Tibial nerve (tissue), 4 donors: ENCODE results near the gene MTHFD1L. TPM values are rescaled to one million over a fixed set of nuclear protein-coding genes. Genes with fewer than 3 reads are reported as not detected.
"Not testable (repeated sequence)": the region's sequence is repeated elsewhere in the genome, so short reads cannot be mapped to it uniquely, and the experiment has no call there.

Experiments used
- DNase-seq, 2 donors: peaks; one replicate each; pipeline ENCODE4 v3.0.0-alpha.2; 2019; ENCODE audit warnings: low spot score in 2 of 2
- H3K27ac ChIP-seq, 4 donors: fragments of 200-600 bp; sonication (generic) in 3 of 4; one replicate each; pipeline ENCODE4 v1.5.1; 2017 to 2019; ENCODE audit warnings: mild to moderate bottlenecking in 1 of 4
- H3K27me3 ChIP-seq, 2 donors: fragments of 200-600 bp; sonication (generic) in 1 of 2; one replicate each; pipeline versions ENCODE4 v1.5.1 to v1.6.0; 2017 to 2019
- H3K36me3 ChIP-seq, 3 donors: fragments of 200-600 bp; sonication (generic); one replicate each; pipeline ENCODE4 v1.5.1; 2018 to 2019
- H3K4me1 ChIP-seq, 4 donors: fragments of 200-600 bp; sonication (generic) in 3 of 4; one replicate each; pipeline ENCODE4 v1.5.1; 2017 to 2019
- H3K4me3 ChIP-seq, 4 donors: fragments of 200-600 bp; sonication (generic) in 3 of 4; one replicate each; pipeline ENCODE4 v1.5.1; 2017 to 2019; ENCODE audit warnings: mild to moderate bottlenecking in 1 of 4, moderate library complexity in 1 of 4
- H3K9me3 ChIP-seq, 4 donors: fragments of 200-600 bp; sonication (generic) in 3 of 4; one replicate each; pipeline ENCODE4 v1.5.1; 2017 to 2019
- EP300 ChIP-seq, 2 donors: sonication (generic); formaldehyde crosslinking; IDR thresholded peaks; one replicate each; pipeline ENCODE4 v1.6.1; 2017; ENCODE audit warnings: antibody characterized with exemption in 2 of 2, mild to moderate bottlenecking in 1 of 2
- POLR2A ChIP-seq, 2 donors: fragments of 450-650 bp; IDR thresholded peaks; one replicate each; pipeline ENCODE4 v1.6.1; 2017; ENCODE audit warnings: antibody characterized with exemption in 2 of 2, mild to moderate bottlenecking in 2 of 2, moderate library complexity in 2 of 2
- WGBS, 2 donors: methylation state at CpG; one replicate each; pipeline ENCODE4 v1.1.5; 2018; 5-methylcytosine and 5-hydroxymethylcytosine counted together
- total RNA-seq, 4 donors: library from RNA; depleted of rRNA; stranded (reverse); fragments of >200 nt; gene quantifications; one replicate each; pipeline ENCODE4 v1.1.0, GENCODE V29; 2016
- TF ChIP-seq, protein P1 (sequence below), 5 experiments: fragments of 200-600 bp in 3 of 5; fragments of 450-650 bp in 2 of 5; sonication (generic) in 3 of 5; IDR thresholded peaks; one replicate each; pipeline ENCODE4 v1.5.1; 2016 to 2019; ENCODE audit warnings: antibody characterized with exemption in 5 of 5, mild to moderate bottlenecking in 3 of 5, moderate library complexity in 2 of 5

MTHFD1L gene
- total RNA-seq, 4 donors from 2014 or later: 8.4 to 35.1 (median 13.1) TPM

GRCh38 chr6:151110576-151110905 is 245.0 kb downstream of the MTHFD1L start:
- TF ChIP-seq, protein P1, sequence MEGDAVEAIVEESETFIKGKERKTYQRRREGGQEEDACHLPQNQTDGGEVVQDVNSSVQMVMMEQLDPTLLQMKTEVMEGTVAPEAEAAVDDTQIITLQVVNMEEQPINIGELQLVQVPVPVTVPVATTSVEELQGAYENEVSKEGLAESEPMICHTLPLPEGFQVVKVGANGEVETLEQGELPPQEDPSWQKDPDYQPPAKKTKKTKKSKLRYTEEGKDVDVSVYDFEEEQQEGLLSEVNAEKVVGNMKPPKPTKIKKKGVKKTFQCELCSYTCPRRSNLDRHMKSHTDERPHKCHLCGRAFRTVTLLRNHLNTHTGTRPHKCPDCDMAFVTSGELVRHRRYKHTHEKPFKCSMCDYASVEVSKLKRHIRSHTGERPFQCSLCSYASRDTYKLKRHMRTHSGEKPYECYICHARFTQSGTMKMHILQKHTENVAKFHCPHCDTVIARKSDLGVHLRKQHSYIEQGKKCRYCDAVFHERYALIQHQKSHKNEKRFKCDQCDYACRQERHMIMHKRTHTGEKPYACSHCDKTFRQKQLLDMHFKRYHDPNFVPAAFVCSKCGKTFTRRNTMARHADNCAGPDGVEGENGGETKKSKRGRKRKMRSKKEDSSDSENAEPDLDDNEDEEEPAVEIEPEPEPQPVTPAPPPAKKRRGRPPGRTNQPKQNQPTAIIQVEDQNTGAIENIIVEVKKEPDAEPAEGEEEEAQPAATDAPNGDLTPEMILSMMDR (IDR thresholded peaks at IDR 0.05): no peak
- TF ChIP-seq EP300 (IDR thresholded peaks at IDR 0.05): no peak
- no peak for TF ChIP-seq POLR2A (IDR thresholded peaks at IDR 0.05)
- Histone ChIP-seq H3K4me3 (no peak overlapping the region), H3K4me1 (no peaks in the 10 kb centered on the region), H3K27me3 (no peaks in the 10 kb centered on the region), H3K9me3 (no peaks in the 10 kb centered on the region), H3K27ac (no peak overlapping the region), H3K36me3 (no peaks in the 10 kb centered on the region)
- 77 to 78% methylated on average over 4 of the region's 4 CpGs for WGBS, 2 donors
- no peak for DNase-seq

- DNase-seq: no peak
- Histone ChIP-seq H3K27ac (no peak overlapping the region), H3K9me3 (no peaks in the 10 kb centered on the region), H3K36me3 (no peaks in the 10 kb centered on the region), H3K4me3 (no peak overlapping the region), H3K4me1 (no peaks in the 10 kb centered on the region), H3K27me3 (no peaks in the 10 kb centered on the region)
- WGBS, 2 donors: 84 to 89% methylated on average over 5 of the region's 5 CpGs
- no peak for TF ChIP-seq POLR2A (IDR thresholded peaks at IDR 0.05)
- no peak for TF ChIP-seq EP300 (IDR thresholded peaks at IDR 0.05)
- TF ChIP-seq, protein P1 (IDR thresholded peaks at IDR 0.05): no peak
Observed at GRCh38 chr6:151111670-151112069, 246.2 kb downstream of the MTHFD1L start.

DNA sequence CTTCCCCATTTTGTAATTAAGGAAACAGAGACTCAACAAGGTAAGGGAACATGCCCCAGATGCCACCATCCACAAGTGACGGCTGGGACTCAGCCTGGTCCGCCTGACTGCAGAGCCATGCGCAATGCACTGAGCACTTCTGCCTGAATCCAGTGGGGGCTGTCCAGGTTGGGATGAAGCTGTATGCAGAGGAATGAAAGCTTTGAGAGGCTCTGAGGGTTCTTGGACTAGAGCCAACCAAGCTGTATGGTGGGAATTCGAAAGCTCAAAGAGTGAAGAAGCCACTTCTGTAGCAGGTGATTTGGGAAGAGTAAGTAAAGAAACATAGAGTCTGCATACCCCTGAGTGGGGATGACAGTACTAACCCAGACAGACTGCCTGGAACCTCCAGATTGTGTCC is 246.6 kb downstream of the MTHFD1L start:
- Histone ChIP-seq H3K4me1 (no peaks in the 10 kb centered on the region), H3K36me3 (no peaks in the 10 kb centered on the region), H3K4me3 (no peak overlapping the region), H3K27ac (no peak overlapping the region), H3K9me3 (no peaks in the 10 kb centered on the region), H3K27me3 (no peaks in the 10 kb centered on the region)
- 89 to 91% methylated on average over 4 of the region's 4 CpGs for WGBS, 2 donors
- TF ChIP-seq POLR2A (IDR thresholded peaks at IDR 0.05): no peak
- no peak for TF ChIP-seq EP300 (IDR thresholded peaks at IDR 0.05)
- TF ChIP-seq, protein P1 (IDR thresholded peaks at IDR 0.05): no peak
- DNase-seq: no peak

DNA sequence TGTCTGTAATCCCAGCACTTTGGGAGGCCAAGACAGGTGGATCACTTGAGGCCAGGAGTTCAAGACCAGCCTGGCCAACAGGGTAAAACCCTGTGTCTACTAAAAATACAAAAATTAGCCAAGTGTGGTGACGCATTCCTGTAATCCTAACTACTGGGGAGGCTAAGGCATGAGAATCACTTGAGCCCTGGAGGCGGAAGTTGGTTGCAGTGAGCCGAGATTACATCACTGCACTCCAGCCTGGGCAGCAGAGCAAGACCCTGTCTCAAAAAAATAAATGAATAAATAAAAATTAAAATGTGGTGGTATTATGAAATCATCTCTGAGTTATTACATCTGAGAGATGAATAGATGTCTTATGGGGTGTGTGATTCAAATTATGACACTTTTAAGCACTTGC is 247.4 kb downstream of the MTHFD1L start:
- H3K36me3 ChIP-seq, H3K9me3 ChIP-seq, H3K27me3 ChIP-seq, DNase-seq, H3K4me1 ChIP-seq, H3K27ac ChIP-seq, H3K4me3 ChIP-seq: not testable (repeated sequence)
- WGBS, 2 donors: 97 to 98% methylated on average over 3 of the region's 3 CpGs

- no peaks in the 10 kb centered on the region for H3K27me3 ChIP-seq
Observed at GRCh38 chr6:151113641-151114040, 248.1 kb downstream of the MTHFD1L start.

More at GRCh38 chr6:151113641-151114040, 248.1 kb downstream of the MTHFD1L start:
- Histone ChIP-seq H3K27ac (no peak overlapping the region), H3K4me1 (no peaks in the 10 kb centered on the region), H3K9me3 (no peaks in the 10 kb centered on the region), H3K36me3 (no peaks in the 10 kb centered on the region), H3K4me3 (no peak overlapping the region)
- no peak for TF ChIP-seq POLR2A (IDR thresholded peaks at IDR 0.05)
- TF ChIP-seq, protein P1 (IDR thresholded peaks at IDR 0.05): no peak
- TF ChIP-seq EP300 (IDR thresholded peaks at IDR 0.05): no peak
- DNase-seq: no peak
- 90 to 92% methylated on average over 5 of the region's 5 CpGs for WGBS, 2 donors
